GM21825 (cell line): ENCODE measurements around the gene AKAP4.

ENCODE experiments used
- ATAC-seq: cut with Tn5 transposase; IDR thresholded peaks from one replicate; pipeline ENCODE4 v1.9.1; 2021; ENCODE audit warnings: mild to moderate bottlenecking, moderate library complexity; ENCODE audit not compliant: unreplicated experiment

Gene AKAP4, protein sequence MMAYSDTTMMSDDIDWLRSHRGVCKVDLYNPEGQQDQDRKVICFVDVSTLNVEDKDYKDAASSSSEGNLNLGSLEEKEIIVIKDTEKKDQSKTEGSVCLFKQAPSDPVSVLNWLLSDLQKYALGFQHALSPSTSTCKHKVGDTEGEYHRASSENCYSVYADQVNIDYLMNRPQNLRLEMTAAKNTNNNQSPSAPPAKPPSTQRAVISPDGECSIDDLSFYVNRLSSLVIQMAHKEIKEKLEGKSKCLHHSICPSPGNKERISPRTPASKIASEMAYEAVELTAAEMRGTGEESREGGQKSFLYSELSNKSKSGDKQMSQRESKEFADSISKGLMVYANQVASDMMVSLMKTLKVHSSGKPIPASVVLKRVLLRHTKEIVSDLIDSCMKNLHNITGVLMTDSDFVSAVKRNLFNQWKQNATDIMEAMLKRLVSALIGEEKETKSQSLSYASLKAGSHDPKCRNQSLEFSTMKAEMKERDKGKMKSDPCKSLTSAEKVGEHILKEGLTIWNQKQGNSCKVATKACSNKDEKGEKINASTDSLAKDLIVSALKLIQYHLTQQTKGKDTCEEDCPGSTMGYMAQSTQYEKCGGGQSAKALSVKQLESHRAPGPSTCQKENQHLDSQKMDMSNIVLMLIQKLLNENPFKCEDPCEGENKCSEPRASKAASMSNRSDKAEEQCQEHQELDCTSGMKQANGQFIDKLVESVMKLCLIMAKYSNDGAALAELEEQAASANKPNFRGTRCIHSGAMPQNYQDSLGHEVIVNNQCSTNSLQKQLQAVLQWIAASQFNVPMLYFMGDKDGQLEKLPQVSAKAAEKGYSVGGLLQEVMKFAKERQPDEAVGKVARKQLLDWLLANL

DNA sequence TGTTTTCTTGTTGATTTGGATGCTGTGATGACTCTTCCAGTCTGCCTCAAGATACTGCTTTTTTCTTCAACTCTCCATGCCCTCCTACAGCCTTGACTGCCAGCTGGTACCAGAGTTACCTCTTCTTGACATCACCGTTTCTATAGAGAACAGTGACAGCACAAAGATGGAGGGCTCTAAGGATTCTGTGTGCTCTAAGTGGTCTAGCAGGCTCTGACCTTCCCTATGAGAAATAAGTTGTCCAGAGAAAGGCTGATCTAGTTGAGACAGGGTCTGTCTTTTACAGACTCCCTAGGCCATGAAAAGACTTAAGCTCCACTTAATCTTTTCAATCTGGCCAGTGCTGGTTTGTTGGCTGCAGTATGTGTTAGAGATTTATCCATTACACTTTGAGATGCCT lies at the start of gene AKAP4:
Gene AKAP4, minus strand, starts transcription at position 101 of the 400 bp plus-strand sequence. CDS start 118 bp downstream, outside the sequence.
- ATAC-seq, result no peak

DNA sequence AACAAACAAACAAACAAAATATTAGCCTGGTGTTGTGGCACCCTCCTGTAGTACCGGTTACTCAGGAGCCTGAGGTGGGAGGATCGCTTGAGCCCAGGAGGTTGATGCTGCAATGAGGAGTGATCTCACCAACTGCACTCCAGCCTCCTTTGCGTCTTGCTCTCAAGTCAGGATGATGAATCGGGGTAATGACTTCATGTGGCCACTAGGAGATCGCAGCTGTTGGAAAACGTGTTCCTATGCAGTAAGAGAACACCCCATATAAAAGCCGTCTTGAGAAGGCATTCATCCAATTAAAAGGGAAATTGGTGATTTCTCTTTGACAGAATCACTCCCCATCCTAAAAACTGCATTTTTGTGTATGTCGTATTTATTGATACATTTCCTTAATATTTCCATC lies 10.7 kb upstream of the AKAP4 start:
- ATAC-seq, result no peak

DNA sequence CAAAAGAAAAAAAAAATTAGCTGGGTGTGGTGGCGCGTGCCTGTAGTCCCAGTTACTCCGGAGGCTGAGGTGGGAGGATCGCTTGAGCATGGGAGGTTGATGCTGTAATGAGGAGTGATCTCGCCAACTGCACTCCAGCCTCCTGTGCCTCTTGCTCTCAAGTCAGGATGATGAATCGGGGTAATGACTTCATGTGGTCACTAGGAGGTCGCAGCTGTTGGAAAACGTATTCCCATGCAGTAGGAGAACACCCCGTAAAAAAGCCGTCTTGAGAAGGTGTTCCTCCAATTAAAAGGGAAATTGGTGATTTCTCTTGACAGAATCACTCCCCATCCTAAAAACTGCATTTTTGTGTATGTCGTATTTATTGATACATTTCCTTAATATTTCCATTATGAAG lies 5.9 kb upstream of the AKAP4 start:
- ATAC-seq, result no peak

DNA sequence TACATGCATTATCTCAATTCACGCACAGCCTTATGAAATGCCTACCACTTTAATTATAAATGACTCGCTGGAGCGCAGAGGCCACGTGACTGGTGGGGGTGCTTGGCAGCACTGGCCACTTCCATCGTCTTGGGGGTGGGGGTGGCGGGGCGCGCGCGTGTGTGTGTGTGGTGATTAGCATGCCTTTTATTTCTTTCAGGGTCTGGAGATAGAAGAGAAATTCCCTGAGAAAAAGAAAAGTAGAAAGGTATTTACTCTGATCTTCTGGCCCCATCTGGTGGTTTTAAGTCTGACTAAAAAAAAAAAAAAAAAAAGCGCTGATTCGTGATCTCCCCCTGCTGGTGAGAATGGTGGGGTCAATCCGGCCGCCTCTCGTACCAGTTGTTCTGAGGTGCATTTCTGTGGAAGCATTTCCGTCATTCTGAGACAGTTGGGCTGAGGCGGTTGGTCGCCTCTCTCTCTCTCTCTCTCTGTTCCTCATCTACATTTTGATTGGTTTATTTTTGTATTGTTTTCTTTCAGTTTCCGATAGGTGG lies 3.6 kb upstream of the AKAP4 start, which contains the start of gene CCNB3:
Gene CCNB3, plus strand, starts transcription at position 402 of the 536 bp plus-strand sequence. CDS start 80,399 bp downstream, outside the sequence.
- ATAC-seq, result peak; percentile 94

DNA sequence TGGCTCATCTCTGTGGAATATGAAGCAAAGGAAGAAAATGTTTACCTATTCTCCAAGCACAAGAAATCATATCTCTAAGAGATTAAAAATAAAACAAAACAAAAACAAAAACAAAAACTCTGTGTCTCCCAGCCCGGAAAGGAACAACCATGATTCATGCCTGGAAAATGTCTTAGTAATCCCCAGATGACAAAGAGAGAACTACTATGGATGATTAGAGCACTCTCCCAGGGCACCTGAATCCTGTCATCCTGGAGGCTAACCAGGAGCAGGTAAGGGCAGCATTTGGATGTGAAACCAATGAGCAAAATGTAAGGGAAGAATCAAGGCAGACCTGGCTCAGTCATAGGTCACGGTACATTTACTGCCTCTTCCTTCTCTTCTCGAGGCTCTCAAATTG lies 1.7 kb upstream of the AKAP4 start:
- ATAC-seq, result no peak

DNA sequence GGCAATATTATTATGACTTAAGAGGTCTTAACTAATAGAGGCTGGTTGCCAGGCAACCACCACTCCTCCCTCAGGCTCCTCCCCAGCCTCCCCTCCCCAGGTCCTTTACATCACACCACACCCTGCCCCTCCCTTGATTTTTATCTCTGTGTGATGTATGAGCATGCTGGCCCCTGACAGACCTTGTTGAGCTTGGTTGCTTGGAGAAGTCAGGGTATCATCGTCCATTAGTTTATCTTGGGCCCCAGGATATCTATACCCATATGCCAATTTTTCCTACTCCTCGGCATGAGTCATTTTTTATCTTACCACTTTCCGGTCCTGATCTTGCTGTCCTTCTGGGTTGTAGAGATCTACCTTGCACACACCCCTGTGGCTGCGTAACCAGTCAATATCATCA lies 2.5 kb downstream of the AKAP4 start:
- no peak for ATAC-seq

DNA sequence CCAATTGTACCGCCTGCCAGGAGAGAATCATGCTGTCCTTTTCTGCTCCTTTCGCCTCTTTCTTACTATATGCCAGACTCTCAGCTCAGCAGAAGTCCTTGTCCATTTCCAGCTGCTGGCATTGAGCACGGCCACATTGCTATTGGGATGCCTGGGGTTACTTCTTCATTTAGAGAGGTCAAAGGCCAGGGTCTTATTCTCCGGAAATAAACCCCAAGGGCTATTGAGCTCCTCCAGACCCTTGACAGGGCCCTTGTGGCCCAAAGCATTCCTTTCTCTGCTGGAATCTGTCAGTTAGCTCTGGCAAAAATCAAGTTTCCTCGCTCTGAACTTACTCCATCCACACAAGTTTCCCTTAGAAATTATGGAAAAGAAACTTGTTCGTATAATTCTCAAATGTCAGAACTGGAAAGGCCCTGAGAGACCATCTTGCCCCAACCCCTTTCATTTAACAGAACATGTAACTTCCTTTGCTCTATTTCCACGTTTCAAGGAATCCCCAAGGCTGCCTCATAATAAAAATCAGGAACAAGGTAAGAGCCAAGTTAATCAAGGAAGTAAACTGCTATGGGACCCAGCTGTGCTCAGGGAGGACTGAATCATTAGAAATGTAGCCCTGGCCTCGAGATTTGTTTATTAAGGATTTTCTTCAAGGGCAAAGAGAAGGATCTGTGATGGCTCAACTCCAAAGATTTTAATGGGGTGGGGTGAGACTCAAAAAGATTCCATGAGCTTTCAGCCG lies 11.8 kb downstream of the AKAP4 start:
- ATAC-seq, result no peak

DNA sequence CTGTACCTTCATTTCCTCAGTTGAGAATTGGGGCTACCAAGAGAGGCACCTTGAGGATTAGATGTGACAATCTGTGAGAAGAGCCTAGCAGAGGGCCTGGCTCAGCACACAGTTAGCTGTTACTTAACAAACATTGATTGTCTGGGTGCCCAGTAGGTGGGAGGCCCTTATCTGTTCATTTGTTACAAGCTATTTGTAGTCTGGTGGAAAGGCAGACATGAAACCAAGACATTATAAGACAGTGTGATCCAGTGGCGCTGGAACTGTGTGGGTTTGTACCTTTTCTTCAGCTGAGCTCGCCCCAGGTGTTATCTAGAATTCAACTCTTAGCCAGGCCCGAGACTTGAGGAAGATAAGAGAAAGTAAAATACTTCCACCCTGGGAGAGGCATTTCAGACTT lies 16.9 kb downstream of the AKAP4 start:
- no peak for ATAC-seq

DNA sequence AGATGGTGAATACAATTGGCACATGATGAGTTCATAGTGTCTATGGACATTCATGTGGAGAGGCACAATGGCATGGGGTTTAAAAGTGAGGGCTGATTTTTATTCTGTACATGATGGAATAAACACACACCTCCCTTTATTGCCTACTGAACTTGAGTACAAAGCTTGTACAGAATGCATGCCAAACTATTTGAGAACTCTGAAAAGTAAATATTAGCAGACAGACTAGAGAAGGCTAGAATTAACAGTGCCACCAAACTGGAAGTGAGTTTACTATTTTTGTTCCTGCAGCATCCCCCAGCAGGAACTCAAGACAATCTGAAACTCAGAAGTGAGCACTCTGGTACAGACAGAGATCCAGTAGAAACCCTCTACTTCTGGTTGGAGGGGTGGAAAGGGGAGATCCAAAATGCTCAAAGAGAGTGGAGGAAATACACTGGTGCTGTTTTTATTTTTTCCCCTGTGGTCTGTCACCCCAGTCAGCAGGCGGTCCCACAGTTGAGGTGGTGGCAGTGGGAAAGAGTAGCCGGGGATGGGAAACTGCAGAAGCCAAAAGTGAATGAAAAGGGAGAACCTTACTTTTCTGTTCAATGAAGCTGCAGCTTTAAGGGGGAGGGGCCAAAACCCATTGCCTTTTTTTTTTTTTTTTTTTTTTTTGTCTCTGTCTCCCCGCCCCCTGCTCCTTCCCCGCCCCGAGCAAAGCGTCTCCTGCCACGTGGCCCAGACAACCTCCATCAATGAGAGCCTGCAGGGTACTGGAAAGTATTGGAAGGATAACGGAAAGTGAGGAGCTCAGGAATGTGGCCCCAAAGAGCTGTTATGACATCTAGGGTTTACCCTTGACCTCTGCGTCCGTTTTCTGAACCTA lies 20.5 kb downstream of the AKAP4 start:
- no peak for ATAC-seq

DNA sequence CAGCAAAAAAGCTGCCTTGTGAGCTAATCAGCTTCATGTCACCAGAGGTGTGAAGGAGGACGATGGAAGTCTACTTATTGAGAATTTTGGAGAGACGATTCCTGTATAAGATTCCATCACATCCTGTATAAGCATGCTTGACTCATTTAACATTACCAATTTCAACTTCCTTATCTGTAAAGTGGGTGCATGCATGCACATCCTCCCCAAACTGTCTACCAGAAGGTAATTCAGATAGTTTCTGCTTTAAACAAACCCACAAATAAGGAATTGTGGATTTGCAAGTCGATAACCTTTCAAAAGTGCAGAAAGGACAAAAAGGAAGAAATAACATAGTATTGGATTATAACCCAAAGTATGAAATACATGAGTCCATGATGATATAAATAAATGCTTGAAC lies 31.1 kb downstream of the AKAP4 start:
- ATAC-seq, result no peak

DNA sequence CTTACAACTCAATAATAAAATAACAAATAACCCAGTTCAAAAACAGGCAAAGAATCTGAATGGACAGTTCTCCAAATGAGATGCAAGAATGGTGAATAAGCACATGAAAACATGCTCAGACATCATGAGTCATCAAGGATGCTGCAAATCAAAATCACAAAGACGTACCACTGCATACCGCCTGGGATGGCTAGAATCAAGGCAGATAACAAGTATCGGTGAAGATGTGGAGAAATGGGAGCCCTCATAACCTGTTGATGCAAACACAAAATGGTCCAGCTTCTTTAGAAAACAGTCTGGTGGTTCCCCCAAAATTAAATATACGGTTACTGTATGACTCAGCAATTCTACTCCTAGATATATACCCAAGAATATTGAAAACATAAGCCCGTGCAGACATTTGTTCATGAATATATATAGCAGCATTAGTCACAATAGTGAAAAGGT lies 32.5 kb downstream of the AKAP4 start:
- peak; percentile 29 for ATAC-seq

DNA sequence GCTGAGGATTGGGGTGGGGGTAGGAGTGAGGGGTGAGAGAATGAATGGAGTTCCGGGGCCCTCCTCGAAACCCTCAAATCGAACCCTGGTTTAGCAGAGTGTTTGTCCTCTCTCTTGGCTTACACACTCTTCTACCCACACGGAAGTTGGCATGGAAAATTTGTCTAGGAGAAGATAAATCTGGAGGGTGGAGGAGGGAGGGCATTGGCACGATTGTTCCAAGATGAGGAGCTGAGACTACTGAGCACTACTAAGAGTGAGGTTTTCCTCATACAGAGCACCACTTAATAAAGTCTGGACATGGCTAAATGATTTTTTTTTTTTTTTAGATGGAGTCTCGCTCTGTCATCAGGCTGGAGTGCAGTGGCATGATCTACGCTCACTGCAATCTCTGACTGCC lies 33.4 kb downstream of the AKAP4 start:
- ATAC-seq, result no peak

DNA sequence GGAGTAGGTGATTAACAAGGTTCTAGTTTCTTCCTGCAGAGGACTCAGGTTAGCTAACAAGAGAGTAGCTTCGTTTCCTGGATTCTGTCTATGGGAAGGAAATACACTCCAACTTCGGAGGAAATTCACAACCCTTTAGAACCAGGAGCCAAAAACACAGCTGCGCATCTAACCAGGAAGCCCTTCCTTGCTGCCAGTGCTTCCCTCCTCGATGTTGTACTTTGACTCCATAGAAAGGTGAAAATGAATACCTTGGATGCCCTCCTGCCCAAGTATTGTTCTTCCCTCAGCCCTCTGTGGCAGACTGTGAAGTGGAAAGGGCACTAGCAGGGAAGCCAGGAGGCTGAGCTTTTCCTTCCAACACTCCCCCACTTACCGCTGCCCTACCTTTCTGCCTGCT lies 35.1 kb downstream of the AKAP4 start:
- ATAC-seq, result no peak

DNA sequence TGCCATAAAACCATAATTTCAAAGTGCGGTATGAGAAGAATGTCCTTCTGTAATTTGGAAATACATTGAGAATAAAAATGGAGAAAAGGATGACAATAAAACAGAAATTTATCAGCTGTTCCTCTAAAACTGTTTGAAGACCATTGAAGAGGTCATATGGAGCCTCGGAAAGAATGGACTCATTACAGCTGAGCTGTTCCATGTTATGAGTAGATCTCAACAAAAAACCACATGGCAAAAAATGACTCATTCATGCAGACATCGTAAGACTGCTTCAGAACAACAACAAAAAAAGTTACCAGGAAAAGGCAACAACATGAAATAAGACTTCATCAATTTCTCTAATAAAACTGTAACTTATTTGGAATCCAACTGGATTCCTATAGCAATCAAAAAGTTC lies 39.7 kb downstream of the AKAP4 start:
- no peak for ATAC-seq

DNA sequence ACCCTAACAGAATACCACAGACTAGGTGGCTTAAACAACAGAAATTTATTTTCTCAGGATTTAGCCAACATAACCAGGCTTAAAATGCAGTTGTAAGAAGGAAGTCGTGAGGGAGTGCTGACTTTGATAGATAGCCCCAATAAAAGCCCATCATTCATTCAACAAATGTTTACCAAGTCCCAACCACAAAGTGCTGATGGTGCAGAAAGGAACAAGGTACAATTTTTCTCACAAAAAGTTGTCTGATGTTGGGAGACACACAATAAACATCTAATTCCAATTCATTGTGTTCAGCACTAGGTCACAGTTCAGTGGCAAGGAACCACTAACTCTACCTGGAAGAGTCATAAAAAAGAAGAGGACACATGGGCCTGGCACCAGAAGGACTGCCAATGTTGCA lies 42.2 kb downstream of the AKAP4 start:
- no peak for ATAC-seq

DNA sequence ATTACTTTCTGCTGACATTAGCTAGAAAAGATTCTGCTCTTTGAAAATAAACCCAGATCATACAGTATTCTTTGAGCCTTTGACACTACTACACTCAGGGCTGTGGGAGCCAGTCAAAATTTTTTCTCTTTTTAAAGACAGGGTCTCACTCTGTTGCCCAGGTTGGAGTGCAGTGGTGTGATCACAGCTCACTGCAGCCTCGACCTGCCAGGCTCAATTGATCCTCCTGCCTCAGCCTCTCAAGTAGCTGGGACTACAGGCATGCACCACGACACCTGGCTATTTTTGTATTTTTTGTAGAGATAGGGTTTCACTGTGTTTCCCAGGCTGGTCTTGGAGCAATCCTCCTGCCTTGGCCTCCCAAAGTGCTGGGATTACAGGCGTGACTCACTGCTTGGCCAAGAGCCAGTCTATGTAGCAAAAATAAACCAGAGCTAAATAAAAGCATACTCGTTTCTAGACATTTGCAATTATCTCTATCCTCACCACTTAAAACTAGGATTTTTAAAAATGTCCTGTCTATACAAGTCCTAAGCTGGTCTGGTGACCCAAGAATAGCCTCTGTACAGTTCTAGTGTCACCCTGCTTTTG lies 43.2 kb downstream of the AKAP4 start:
- no peak for ATAC-seq

DNA sequence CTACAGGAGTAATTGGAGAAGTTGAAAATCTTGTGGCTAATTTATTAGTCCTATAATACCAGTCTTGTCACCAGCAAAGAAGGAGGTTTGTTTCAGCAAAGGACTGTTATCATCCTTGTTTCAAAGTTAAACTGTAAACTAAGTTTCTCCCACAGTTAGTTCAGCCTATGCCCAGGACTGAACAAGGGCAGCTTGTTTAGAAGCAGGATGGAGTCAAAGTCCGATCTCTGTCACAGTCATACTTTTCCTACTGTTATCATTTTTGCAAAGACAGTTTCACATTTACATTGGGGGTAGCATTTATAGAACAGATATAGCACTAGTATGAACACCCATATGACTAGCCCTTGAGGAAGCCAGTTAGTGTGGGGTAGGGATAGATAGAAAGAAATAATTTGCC lies 46.4 kb downstream of the AKAP4 start:
- no peak for ATAC-seq

DNA sequence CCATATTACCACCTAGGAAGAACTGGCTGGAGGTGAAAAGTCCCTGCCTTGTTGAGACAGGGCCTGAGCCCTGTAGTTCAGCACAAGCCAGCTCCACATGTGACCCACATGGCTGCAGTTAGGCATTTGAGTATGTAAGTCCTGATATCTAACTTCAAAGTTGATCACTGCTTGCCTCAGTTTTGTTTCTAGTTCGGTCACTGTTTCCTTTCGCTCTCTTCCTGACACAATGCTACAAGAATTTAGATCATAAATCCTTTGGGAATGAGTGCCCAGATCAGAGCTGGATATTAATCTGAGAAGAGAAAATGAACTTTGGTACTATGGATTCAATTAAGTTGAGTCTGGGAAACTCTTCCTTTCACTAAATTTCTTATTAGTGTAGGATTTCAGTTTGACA lies 48.4 kb downstream of the AKAP4 start:
- ATAC-seq, result no peak

DNA sequence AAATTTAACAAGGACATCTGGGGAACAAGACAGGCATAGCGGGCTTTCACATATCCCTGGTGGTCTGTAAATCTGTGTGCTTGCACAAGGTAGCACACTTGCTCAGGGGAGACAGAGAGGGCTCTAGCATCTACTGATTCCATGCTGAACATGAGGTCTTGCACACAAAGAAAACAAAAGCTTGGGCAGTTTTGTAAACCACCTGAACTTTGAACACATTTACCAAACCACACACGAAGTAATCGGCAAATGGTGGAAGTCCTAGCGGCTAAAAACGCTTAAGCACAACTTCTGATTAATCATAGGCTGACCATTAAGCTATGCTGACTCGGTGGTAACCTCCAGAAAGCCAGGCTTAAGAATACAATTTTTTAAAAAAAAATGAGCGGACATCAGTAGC lies 52.8 kb downstream of the AKAP4 start:
- no peak for ATAC-seq
